Uterus (tissue), 4 donors: ENCODE data around the gene ACOT9. TPM values are rescaled to one million over a fixed set of nuclear protein-coding genes. Genes with fewer than 3 reads are reported as not detected.

Source experiments
- DNase-seq, 2 donors: peaks; one replicate each; pipeline ENCODE4 v3.0.0-alpha.2; 2019 to 2020
- H3K27ac ChIP-seq, 2 donors: fragments of 200-600 bp; sonication (generic); 1 replicate in 1 of 2; 2 replicates in 1 of 2; pipeline ENCODE4 v1.5.1; 2016 to 2018
- H3K27me3 ChIP-seq, 2 donors: fragments of 200-600 bp; sonication (generic); one replicate each; pipeline ENCODE4 v1.5.1; 2018 to 2019; ENCODE audit warnings: control low read depth in 1 of 2
- H3K36me3 ChIP-seq, 2 donors: fragments of 200-600 bp; sonication (generic); one replicate each; pipeline ENCODE4 v1.5.1; 2019; ENCODE audit warnings: control low read depth in 1 of 2
- H3K4me1 ChIP-seq, 2 donors: fragments of 200-600 bp; sonication (generic); one replicate each; pipeline ENCODE4 v1.5.1; 2018 to 2019; ENCODE audit warnings: control low read depth in 1 of 2
- H3K4me3 ChIP-seq, 2 donors: fragments of 200-600 bp; sonication (generic); 1 replicate in 1 of 2; 2 replicates in 1 of 2; pipeline ENCODE4 v1.5.1; 2018 to 2019; ENCODE audit warnings: mild to moderate bottlenecking in 1 of 2
- H3K9me3 ChIP-seq, 2 donors: fragments of 200-600 bp; sonication (generic); one replicate each; pipeline ENCODE4 v1.5.1; 2019; ENCODE audit warnings: control low read depth in 1 of 2
- CTCF ChIP-seq, 4 experiments: fragments of 200-600 bp in 2 of 4; fragments of 450-650 bp in 2 of 4; sonication (generic) in 2 of 4; IDR thresholded peaks; one replicate each; pipeline ENCODE4 v1.5.1; 2016 to 2019; ENCODE audit warnings: antibody characterized with exemption in 4 of 4, mild to moderate bottlenecking in 2 of 4, moderate library complexity in 1 of 4
- POLR2A ChIP-seq, 2 donors: fragments of 450-650 bp; IDR thresholded peaks; one replicate each; pipeline ENCODE4 v1.6.1; 2016; ENCODE audit warnings: antibody characterized with exemption in 2 of 2, mild to moderate bottlenecking in 1 of 2, moderate library complexity in 1 of 2
- intact Hi-C: fragments of 100-400 bp; cut with DNase I; formaldehyde crosslinking; loops from one replicate; pipeline ENCODE4 v1.15.1; 2023; ENCODE audit warnings: low total_unique reads
- total RNA-seq, 4 donors: library from RNA; depleted of rRNA in 3 of 4; stranded (reverse); fragments of >200 nt in 3 of 4; gene quantifications; one replicate each; pipeline versions ENCODE4 v1.1.0 to v1.2.4, GENCODE V29; 2014 to 2023
- donor health status: DM: yes; HTN: yes; CAD: no.

Gene ACOT9
- total RNA-seq, 4 donors from 2014 or later, result 21.2 to 54.1 (median 44.4) TPM

- DNase-seq, result no peak
- no peak overlapping the region for H3K27ac ChIP-seq
- no peak overlapping the region for H3K4me3 ChIP-seq
- H3K4me1 ChIP-seq, result no peaks in the 10 kb centered on the region
- no peaks in the 10 kb centered on the region for H3K36me3 ChIP-seq
- intact Hi-C loops, result no loop called here
- H3K9me3 ChIP-seq, result no peaks in the 10 kb centered on the region
- no peak for TF ChIP-seq CTCF (IDR thresholded peaks at IDR 0.05)
- TF ChIP-seq POLR2A (IDR thresholded peaks at IDR 0.05), result no peak
- no peaks in the 10 kb centered on the region for H3K27me3 ChIP-seq
These were observed 22.8 kb upstream of the ACOT9 start for GRCh38 chrX:23765868-23766267.

- intact Hi-C loops, result no loop called here
- H3K9me3 ChIP-seq, result no peaks in the 10 kb centered on the region
These were observed 22.4 kb upstream of the ACOT9 start for GRCh38 chrX:23765449-23765848.

DNA sequence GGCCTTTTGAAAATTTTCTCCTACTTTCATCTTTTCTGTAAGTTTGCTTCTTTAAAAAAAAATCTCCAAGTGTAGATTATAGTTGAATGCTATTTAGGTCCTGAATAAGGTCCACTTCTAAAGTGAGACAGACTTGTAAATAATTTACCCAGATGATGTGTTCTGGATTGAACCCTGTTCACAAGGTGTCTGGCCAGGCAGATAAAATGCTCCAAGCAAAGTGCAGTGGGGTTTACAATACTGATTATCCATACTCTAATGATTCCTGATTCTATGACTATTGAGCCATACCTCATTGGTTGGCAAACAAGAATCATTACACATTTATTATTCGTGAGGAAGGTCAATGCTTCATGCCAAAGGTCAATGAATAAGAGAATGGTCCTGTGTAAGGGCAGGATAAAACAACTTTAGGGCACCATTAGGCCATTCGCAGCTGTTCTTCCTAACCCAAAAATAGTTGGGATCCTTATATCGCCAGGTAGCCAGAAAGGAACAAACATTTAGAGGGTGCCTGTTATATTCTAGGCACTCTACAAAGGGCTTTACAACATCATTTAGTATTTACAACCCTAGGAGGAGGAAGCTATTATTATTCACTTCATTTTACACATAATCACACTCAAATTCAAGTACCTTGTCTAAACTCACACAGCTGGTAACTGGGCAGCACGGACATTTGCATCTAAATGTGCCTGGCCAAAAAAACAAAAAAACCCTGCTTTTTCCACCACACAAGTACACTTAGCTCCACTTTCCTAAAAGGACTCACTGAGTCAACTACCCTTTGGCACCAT is 21.3 kb upstream of the ACOT9 start:
- TF ChIP-seq POLR2A (IDR thresholded peaks at IDR 0.05) (no peak), CTCF (IDR thresholded peaks at IDR 0.05) (no peak)
- no peak for DNase-seq
- Histone ChIP-seq H3K4me1 (no peaks in the 10 kb centered on the region), H3K4me3 (no peak overlapping the region), H3K27me3 (no peaks in the 10 kb centered on the region), H3K36me3 (no peaks in the 10 kb centered on the region), H3K27ac (no peak overlapping the region), H3K9me3 (no peaks in the 10 kb centered on the region)
- intact Hi-C loops, result no loop called here

More at GRCh38 chrX:23765449-23765848, 22.4 kb upstream of the ACOT9 start:
- no peaks in the 10 kb centered on the region for H3K4me1 ChIP-seq
- no peak overlapping the region for H3K4me3 ChIP-seq
- H3K36me3 ChIP-seq, result no peaks in the 10 kb centered on the region
- TF ChIP-seq POLR2A (IDR thresholded peaks at IDR 0.05) (no peak), CTCF (IDR thresholded peaks at IDR 0.05) (no peak)
- DNase-seq, result no peak
- no peaks in the 10 kb centered on the region for H3K27me3 ChIP-seq
- no peak overlapping the region for H3K27ac ChIP-seq

DNA sequence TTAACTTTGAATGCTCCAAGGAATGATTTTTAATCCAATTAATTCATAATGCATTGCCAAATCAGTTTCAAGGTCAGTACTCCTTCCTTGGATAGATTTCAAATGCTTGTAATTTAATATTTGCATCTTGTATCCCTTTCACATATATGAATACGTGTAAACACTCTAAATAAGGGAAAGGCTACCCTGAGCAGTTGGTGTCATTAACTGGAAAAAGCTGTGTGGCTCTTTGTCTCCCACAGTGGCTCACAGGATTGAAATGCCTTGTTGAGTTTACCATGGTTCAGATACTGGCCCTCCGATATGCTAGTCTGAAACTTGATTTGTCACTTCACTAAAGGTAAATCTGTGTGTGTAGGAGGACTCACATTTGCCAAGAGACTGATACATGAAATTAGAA is 16.7 kb upstream of the ACOT9 start:
- no peak for DNase-seq
- no peaks in the 10 kb centered on the region for H3K36me3 ChIP-seq
- H3K9me3 ChIP-seq, result no peaks in the 10 kb centered on the region
- no peak overlapping the region for H3K4me3 ChIP-seq
- no peaks in the 10 kb centered on the region for H3K27me3 ChIP-seq
- no peaks in the 10 kb centered on the region for H3K4me1 ChIP-seq
- H3K27ac ChIP-seq, result no peak overlapping the region
- TF ChIP-seq CTCF (IDR thresholded peaks at IDR 0.05) (no peak), POLR2A (IDR thresholded peaks at IDR 0.05) (no peak)
- intact Hi-C loops, result no loop called here

DNA sequence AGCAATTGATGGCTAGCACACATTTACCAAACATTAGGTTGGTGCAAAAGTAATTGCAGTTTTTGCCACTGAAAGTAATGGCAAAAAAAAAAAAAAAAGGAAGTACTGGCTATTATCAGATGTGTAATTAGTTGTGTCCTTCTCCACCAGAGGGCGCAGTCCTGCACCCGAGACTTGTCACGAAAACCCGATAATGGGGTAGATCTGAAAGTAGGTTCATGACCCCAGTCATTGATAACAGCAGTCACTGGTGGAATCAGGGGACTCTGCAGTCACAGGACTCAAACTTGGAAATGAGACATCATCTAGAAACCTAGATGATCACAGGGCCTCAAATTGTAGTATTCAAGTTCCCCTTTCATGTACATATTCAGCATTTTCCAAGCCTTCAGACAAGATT is 13.1 kb upstream of the ACOT9 start:
- Histone ChIP-seq H3K4me3 (no peak overlapping the region), H3K36me3 (no peaks in the 10 kb centered on the region), H3K27me3 (no peaks in the 10 kb centered on the region), H3K4me1 (no peaks in the 10 kb centered on the region), H3K27ac (no peak overlapping the region), H3K9me3 (no peaks in the 10 kb centered on the region)
- TF ChIP-seq POLR2A (IDR thresholded peaks at IDR 0.05) (no peak), CTCF (IDR thresholded peaks at IDR 0.05) (peak in 3 of 4 experiments; percentile 13 to 29 (median 17))
- peak; percentile 22 to 25 for DNase-seq
- intact Hi-C loops, result no loop called here
